ENCODE data around the gene MORN1. TPM values are rescaled to one million over a fixed set of nuclear protein-coding genes. Genes with fewer than 3 reads are reported as not detected.

Gene MORN1
- polyA plus RNA-seq, 1 donor (not counting 4 experiments of a cell fraction or from before 2014, with no cell fraction given): 2.1 TPM

DNA sequence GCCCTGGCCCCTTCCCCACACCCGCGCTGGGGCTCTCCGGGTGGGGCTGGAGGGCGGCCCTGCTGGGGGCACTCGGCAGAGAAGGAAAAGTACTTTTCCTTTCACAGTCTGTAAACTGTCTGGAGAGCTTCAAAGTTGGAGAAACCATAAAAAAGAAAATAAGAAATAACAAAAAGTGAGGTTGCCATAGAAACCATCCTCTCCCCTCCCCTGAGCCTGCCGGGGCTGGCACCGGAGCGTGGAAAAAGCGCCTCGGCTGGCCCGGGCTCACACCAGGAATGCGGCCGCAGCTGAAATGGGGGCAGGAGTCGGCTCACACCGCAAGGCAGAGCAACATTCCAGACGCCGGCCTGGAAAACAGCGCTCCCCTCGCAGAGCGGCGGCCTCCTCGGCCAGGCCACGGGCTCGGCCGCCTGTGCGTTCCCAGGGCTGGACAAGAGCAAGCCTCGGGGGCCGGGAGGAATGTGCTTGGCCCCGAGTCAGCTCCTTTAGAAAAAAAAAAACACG is 69.2 kb downstream of the MORN1 start:
- Histone ChIP-seq H3K9ac (ENCODE audit: control insufficient read depth, extremely low read depth, insufficient read depth, low read length) (peak overlapping the region; percentile 47), H3K36me3 (ENCODE audit: control insufficient read depth in 2 of 2, extremely low read depth in 1 of 2, insufficient read depth in 2 of 2, low read length in 2 of 2) (no peaks in the 10 kb centered on the region), H3K4me2 (ENCODE audit: control insufficient read depth, extremely low read depth, insufficient read depth, low read depth, low read length) (peak overlapping the region; percentile 66), H4K20me1 (ENCODE audit: control insufficient read depth, extremely low read depth, insufficient read depth, low read length) (no peaks in the 10 kb centered on the region), H3K79me2 (ENCODE audit: control insufficient read depth, insufficient read depth, low read length) (no peaks in the 10 kb centered on the region), H3K27me3 (ENCODE audit: control insufficient read depth, extremely low read depth, insufficient read depth, low read length) (peaks cover 42% of the 10 kb centered on the region), H3K27ac (ENCODE audit: control insufficient read depth, insufficient read depth, low read length) (no peak overlapping the region), H3K4me3 (ENCODE audit: control insufficient read depth in 2 of 3, extremely low read depth in 1 of 3, insufficient read depth in 2 of 3, low read depth in 1 of 3, low read length in 3 of 3) (peak overlapping the region in 2 of 3 experiments; percentile 19 to 29), H3K9me3 (ENCODE audit: control insufficient read depth, low read depth, low read length) (no peaks in the 10 kb centered on the region), H3K4me1 (ENCODE audit: control insufficient read depth, extremely low read depth, insufficient read depth, low read length) (peaks cover 7% of the 10 kb centered on the region), H3K9me1 (ENCODE audit: control insufficient read depth, extremely low read depth, insufficient read depth, low read length) (no peaks in the 10 kb centered on the region), H2AFZ (ENCODE audit: control insufficient read depth, low read length) (peak overlapping the region; percentile 8)
- dilution Hi-C loops (cut with MboI; ENCODE audit: extremely low pct_ligation_motif_present, low sequenced_read_pairs): no loop called here
- FAIRE-seq (no peak), DNase-seq (ENCODE audit: low read depth, low spot score) (peak; percentile 17)
- TF ChIP-seq, protein P1, sequence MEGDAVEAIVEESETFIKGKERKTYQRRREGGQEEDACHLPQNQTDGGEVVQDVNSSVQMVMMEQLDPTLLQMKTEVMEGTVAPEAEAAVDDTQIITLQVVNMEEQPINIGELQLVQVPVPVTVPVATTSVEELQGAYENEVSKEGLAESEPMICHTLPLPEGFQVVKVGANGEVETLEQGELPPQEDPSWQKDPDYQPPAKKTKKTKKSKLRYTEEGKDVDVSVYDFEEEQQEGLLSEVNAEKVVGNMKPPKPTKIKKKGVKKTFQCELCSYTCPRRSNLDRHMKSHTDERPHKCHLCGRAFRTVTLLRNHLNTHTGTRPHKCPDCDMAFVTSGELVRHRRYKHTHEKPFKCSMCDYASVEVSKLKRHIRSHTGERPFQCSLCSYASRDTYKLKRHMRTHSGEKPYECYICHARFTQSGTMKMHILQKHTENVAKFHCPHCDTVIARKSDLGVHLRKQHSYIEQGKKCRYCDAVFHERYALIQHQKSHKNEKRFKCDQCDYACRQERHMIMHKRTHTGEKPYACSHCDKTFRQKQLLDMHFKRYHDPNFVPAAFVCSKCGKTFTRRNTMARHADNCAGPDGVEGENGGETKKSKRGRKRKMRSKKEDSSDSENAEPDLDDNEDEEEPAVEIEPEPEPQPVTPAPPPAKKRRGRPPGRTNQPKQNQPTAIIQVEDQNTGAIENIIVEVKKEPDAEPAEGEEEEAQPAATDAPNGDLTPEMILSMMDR (optimal IDR thresholded peaks at IDR 0.05 in 1 of 3, IDR thresholded peaks at IDR 0.05 in 1 of 3, conservative IDR thresholded peaks at IDR 0.05 in 1 of 3; ENCODE audit: extremely low read depth in 1 of 3, insufficient read depth in 2 of 3, low read length in 3 of 3): peak in 2 of 3 experiments; percentile 6 to 11
- TF ChIP-seq EZH2 (IDR thresholded peaks at IDR 0.05; ENCODE audit: low read length): no peak

DNA sequence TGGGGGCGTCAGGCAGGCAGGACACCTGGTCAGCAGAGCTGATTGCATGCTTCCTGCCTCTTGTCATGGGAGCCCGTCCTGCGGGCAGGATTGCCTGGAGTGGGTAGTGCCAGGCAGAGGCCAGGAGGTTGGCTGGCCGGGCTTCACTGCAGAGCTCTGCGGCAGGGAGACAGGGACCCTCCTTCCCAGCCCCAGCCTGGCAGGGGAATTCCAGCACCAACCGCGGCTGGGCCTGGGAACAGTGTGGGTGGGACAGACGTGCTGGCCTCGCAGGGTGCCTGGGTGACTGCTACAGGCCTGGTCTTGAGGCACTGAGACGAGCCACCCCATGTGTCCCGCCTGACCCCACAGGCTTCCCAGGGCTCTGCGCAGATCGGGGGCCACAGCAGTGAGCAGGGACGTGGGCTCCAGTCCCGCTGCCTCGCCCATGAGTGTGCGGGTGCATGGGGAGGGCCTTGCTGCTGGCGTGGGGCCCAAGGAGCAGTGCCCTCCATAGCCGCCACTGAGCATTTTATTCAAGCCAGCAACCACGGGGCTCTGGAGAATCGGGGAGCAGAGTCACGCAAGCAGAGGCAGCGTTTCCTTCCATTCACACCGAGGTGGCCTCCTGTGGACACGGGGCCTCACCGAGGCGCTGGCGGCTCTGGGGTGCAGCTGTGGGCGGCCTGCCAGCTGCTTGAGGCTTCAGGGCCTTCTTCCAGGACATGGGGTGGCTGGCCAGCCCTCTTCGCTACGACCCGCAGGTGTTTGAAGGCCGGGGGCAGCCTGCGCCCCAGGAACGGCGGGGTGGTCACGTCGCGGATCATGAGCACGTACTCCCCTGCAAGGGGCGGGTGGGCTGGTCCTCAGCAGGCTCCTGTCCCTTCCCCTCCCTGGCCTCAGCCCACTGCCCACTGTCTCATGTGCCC is 70.3 kb downstream of the MORN1 start:
- Histone ChIP-seq H2AFZ (ENCODE audit: control insufficient read depth, low read length) (no peak overlapping the region), H3K27ac (ENCODE audit: control insufficient read depth, insufficient read depth, low read length) (no peak overlapping the region), H3K36me3 (ENCODE audit: control insufficient read depth in 2 of 2, extremely low read depth in 1 of 2, insufficient read depth in 2 of 2, low read length in 2 of 2) (no peaks in the 10 kb centered on the region), H3K27me3 (ENCODE audit: control insufficient read depth, extremely low read depth, insufficient read depth, low read length) (peaks cover 38% of the 10 kb centered on the region), H4K20me1 (ENCODE audit: control insufficient read depth, extremely low read depth, insufficient read depth, low read length) (no peaks in the 10 kb centered on the region), H3K9me3 (ENCODE audit: control insufficient read depth, low read depth, low read length) (no peaks in the 10 kb centered on the region), H3K79me2 (ENCODE audit: control insufficient read depth, insufficient read depth, low read length) (no peaks in the 10 kb centered on the region), H3K9ac (ENCODE audit: control insufficient read depth, extremely low read depth, insufficient read depth, low read length) (no peak overlapping the region), H3K4me2 (ENCODE audit: control insufficient read depth, extremely low read depth, insufficient read depth, low read depth, low read length) (no peak overlapping the region), H3K4me3 (ENCODE audit: control insufficient read depth in 2 of 3, extremely low read depth in 1 of 3, insufficient read depth in 2 of 3, low read depth in 1 of 3, low read length in 3 of 3) (no peak overlapping the region), H3K4me1 (ENCODE audit: control insufficient read depth, extremely low read depth, insufficient read depth, low read length) (peaks cover 7% of the 10 kb centered on the region), H3K9me1 (ENCODE audit: control insufficient read depth, extremely low read depth, insufficient read depth, low read length) (no peaks in the 10 kb centered on the region)
- dilution Hi-C loops (cut with MboI; ENCODE audit: extremely low pct_ligation_motif_present, low sequenced_read_pairs): no loop called here
- DNase-seq (ENCODE audit: low read depth, low spot score): no peak
- TF ChIP-seq, protein P1 (optimal IDR thresholded peaks at IDR 0.05 in 1 of 3, IDR thresholded peaks at IDR 0.05 in 1 of 3, conservative IDR thresholded peaks at IDR 0.05 in 1 of 3; ENCODE audit: extremely low read depth in 1 of 3, insufficient read depth in 2 of 3, low read length in 3 of 3): no peak
- no peak for TF ChIP-seq EZH2 (IDR thresholded peaks at IDR 0.05; ENCODE audit: low read length)
- no peak for FAIRE-seq
